HG02943 (cell line): ENCODE results near the gene HEATR5A.

Experiments used
- ATAC-seq: cut with Tn5 transposase; IDR thresholded peaks from one replicate; pipeline ENCODE4 v1.9.1; 2021; ENCODE audit warnings: mild to moderate bottlenecking, low read depth, moderate library complexity; ENCODE audit not compliant: unreplicated experiment

The HEATR5A gene

DNA sequence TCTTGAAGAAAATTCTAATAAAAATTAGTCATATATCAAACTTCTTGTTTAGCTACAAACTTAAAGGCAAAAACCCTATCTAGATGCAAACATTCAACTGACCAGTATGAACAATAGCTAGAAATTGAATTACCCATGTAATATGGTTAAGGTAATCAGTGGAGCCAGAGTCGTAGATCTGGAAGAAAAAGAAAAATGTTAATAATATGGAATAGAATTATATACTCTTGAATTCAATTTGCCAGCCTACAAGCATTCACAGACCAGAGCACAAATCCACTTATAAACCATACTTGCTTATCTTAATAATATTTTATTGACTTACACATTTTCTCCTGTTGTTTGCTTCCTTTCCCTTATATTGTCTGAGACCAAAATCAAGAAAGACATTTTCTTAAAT lies 7.7 kb upstream of the HEATR5A start:
- no peak for ATAC-seq

DNA sequence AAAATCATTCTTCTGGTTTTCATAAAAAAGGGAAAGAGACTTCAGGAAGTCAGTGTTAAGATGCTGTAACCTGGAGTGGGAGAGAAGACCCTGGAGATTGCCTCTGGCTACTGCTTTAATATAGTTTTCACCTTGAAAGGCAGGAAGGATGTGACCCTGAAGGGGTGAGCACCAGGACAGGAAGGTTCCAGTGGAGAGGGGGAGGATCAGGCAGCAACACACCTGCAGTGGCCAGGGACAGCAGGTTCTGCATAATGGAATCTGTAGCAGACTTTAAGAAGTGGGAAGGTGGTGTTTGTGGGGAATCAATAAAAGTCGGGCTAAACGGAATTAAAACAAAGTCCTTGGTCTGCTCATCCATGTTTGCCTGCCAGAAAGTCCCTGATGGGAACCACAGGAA lies 6.3 kb upstream of the HEATR5A start:
- ATAC-seq, result no peak

DNA sequence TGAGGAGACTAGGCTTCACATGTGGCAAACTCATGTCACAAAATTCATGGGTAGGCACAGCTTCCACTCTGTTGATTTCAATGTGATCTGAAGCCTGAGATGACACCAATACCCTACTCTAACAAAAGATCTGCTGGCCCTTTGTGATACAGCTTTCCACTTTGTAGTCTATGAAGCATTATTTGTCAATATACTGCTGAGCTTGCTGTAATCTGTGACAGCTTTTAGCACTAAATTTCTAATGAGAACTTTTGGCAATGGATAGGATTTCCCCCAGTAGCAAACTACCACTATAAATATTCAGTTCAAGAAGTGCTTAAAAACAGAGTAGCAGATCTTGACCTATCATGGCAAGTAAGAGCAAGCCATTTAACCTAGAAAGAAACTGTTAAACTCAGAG lies 5.6 kb upstream of the HEATR5A start:
- no peak for ATAC-seq

DNA sequence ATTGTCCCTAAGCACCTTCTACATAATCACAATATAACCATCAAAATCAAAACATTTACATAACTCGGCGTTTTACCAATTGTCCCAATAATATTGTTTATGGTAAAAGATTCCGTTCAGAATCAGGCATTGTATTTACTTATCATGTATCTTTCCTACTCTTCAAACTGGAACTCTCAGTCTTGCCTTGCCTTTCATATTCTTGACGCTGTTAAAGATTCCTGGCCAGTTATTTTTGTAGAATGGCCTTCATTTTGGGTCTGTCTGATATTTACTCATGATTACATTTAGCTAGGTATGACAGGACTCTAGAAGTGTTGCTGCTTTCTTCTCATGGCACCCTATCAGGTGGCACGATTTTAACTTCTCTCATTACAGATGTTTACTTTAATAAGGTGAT lies 850 bp upstream of the HEATR5A start:
- no peak for ATAC-seq

DNA sequence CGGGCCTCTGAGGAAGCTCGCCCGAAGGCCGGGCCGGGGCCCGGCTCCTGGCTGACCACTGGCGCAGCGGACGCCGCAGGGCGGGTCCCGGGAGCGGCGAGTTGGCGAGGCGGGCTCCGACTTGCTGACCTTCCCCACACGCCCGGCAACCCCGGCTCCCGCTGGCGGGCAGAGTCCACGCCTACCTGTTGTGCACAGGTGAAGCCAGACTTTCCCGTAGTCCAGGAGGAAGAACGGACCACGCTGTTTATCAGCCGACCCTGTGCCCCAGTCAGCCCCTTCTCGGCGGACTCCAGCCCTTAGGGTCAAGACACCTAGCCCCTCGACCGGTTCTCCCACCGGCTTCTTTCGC lies 407 bp downstream of the HEATR5A start:
- peak; percentile 26 for ATAC-seq

DNA sequence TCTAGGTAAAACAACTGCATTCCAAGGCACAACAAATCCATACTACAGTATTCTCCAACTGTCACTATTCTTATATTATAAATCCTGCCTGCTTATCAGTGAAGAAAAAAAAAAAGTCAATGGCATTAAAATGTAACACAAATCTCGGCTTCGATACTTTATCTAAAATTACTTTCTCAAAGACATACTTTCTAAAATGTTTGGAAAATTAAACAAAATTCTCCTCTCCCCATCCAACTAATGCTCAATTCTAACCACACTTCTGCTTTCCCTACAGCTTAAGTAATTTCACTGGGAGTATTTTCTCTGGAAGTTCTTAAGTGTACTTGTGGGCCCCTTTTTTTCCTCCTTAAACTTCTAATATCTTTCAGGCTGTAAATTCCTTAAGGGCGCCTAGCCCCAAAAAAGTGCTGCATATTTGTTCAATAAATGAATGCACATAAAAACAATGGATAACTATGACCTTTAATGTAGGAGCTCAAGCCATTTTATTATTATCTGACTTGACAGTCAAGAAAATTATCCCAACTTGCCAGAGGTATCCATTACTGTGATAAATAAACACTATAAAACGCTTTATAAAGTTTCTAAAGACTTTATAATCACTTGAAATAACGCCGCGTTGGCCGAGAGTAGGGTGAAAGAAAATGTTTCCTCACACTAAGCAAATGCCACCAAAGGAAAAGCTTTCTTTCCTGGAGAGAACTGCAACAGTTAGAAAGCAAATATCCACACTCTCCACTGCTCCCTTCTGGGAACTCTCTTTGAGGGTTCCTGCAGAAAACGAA lies 977 bp downstream of the HEATR5A start:
- ATAC-seq, result no peak

DNA sequence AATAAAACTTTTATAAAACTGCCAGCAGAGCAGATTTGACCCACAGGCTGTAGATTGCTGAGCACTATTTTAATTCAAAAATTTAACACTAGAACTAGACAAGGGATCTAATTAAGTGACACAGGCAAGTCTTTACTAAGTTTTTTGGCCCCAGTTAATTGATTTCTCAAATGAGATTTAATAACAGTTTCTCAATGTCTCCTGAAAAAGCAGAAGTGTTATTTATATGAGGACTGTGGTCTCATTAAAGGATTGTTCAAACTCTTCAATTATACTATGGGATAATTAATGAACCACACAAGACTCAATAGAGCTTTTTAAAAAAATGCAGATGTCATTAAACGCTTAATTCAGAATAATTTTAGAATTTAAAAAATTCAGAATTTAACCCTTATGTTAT lies 1.9 kb downstream of the HEATR5A start:
- ATAC-seq, result no peak

DNA sequence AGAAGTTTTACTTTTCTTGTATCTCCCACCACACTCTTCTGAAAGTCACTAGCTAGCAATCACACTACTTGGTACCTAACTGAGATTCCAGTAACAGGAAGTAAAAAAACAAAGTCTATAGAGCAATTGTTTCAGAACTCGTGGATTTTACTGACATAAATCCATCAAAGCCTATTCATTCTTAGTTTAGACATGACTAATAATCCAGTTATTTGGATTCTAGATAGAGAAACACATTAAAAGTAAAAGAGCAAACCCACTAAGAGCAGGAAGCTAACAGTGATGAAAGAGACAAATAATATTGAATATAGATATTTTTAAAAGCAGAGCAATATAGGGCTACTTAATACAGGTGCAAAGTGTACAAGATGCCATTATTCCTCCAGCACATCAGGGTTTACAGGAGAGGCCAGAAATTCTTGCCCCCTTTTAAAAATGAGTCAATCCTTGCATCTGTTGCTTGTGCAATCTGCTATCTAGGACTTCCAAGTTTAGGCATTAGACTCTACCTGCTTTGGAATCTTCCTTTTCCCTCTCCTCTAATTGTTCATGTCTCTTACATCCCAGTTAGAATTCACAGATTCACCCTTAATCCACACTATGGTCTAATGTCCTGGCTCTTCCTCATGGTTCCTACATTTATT lies 6.0 kb downstream of the HEATR5A start:
- ATAC-seq, result no peak

DNA sequence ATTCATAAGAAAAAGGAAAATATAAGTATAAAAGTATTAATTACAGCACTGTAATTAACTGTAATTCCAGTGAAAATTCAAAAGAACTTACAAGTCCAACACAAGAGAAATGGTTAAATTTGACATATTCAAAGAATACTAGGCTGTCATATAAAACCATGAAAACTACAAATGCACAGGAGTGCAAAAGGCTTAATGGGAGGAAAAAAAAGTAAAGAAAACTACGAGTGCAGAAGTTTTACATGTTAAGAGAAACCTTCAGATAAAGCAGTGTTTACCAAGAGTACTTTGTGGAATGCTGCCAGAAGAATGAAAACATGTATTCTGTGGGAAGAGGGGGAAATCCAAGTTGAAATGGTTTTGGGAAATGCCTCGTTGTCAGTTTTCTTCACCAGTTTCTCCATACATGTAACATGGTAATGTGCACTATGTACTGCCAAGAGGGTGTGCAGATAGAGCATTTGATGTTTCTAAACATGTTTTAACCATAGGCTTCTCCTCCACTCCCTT lies 9.1 kb downstream of the HEATR5A start:
- ATAC-seq, result no peak

DNA sequence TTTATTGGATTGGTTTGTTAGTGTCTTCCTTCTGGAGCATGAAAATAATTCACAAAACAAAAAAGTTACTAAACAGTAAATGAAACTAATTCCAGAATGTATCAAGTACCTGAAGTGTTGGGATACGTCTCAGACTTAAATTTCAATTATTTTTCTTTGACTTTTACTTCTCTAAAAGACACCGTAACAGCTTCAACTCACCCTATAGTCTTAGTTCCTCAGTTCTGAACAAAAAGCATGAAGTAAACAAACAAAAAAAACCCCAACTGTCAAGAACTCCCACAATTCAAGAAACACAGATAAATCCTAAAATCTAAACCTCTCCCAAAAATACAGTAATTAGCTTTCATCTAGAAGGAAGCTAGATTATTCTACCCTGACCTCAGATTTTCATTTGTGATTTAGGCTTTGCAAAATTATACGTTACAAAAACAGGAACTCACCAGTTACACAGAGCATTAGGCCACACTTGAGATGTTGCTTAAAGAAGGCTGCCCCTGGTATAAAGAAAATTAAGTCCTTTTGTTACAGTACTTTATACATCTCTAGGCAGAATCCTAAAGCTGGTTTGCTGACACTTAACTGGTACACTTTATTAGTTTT lies 10.2 kb downstream of the HEATR5A start:
- no peak for ATAC-seq

DNA sequence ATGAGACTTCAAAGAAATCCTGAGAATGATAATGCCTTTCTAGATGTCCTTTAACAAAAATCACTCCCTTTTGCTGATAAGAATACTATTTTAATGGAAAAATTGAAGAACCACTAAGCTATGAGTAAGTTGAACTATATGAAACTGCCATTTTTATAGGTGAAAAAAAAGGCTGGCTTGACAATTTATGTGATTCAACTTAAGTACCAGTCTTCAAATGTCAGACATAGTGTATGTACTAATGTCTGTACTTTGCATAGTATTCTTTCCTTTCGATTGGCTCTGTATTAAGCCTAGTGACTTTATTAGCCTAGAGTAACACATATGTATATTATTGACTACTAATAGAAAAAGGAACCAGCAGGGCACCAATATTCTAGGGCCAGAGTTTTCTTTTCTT lies 11.9 kb downstream of the HEATR5A start:
- no peak for ATAC-seq

DNA sequence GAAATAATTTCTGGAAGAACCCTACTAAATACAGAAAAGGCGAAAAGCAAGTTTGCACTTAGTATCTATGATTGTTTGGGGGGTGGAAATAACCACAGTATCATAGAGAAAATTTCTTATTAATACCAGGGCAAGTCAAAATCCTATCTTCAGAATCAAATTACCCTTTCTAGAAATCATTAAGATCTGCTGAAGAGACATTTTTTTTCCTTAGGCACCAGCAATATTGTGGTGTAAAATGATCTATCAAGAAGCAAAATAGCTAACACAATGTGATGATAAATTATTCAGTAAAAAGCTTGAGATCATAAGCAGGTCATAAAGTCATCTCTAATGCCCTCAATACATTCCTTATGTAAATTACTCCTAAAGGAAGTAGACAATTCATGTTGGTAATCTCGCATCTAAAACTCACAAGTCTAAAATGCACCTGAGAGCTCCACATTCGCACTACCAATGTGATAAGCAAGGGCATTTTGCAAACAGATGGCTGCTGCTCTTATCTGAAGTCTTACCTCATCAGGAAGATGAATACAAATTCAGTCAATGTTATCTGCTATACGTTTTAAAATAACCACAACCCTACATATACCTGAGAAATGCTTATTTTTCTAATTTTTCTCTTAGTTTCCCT lies 14.6 kb downstream of the HEATR5A start:
- no peak for ATAC-seq

DNA sequence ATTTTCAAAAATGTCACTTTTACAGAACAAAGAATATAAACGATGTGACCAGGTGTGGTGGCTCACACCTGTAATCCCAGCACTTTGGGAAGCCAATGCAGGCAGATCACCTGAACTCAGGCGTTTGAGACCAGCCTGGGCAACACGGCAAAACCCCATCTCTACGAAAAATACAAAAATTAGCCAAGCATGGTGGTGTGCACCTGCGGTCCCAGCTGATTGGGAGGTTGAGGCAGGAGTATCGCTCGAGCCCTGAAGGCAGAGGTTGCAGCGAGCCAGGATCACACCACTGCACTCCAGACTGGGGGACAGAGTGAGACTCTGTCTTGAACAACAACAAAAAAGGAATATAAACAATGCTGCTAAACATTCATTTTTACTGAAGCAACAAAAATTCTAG lies 15.2 kb downstream of the HEATR5A start:
- no peak for ATAC-seq

DNA sequence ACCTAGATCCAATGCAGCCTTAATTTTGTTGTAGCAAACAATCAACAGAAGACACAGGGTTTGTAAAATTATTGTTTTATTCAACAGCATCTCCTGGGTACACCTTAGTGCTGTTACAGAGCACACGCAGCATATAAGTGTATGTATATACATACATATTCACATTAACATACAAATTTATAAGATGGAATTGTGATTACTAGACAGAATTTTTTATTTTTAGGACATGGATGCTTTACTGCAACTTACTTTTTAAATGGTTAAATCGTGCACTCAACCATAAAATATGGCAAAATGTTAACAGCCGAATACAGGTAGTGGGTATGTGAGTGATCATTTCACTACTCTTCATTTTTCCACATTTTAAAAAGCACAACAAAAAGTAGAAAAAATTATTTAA lies 16.6 kb downstream of the HEATR5A start:
- ATAC-seq, result no peak

DNA sequence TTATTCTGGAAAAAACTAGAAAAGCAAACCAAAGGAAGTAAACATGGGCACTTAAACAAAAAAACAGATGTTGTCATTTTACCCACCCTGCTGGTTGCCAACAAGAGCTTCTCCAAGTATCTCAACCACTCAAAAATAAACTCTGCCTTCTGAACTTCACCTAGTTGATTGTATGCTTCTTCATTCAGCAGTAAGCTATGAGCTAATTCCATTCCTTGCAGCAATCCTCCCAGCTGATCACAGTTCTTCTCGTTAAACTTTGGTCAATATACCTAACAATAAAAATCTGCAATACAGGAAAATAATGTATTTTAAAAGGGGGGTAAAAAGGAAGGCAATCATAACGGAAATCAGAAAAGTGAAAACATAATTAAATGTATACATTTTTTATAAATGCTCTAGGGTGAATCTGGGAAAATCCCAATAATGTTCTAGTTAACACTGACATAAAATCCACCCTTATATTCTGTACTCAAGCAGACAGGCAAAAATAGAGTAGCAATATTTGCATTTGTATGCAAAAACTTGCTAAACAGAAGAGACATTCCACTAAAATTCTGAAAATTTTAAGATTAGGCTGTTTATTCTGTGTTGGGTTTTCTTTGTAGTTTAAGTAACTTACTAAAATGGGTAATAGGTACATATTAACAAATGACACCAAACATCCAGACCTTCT lies 17.4 kb downstream of the HEATR5A start:
- no peak for ATAC-seq

DNA sequence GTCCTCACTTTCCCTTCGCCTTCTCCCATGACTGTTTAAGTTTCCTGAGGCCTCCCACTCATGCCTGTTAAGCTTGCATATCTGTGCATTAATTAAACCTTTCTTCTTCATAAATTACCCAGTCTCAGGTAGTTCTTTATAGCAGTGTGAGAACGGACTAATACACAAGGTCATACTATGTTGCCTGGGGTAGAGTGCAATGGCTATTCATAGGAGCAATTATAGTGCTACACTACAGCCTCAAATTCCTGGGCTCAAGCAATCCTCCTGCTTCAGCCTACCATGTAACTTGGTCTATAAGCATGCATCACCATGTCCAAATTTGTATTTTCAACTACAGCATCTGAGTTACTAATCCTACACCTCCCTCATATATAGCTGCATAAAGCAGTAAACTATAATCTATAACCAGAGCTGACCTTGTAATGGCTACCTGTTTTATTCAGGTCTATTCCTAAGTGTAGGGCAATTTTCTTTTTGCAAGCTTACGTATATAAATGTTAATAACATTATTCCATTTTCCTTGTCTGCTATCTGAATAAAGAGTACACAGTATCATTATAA lies 18.9 kb downstream of the HEATR5A start:
- ATAC-seq, result no peak

DNA sequence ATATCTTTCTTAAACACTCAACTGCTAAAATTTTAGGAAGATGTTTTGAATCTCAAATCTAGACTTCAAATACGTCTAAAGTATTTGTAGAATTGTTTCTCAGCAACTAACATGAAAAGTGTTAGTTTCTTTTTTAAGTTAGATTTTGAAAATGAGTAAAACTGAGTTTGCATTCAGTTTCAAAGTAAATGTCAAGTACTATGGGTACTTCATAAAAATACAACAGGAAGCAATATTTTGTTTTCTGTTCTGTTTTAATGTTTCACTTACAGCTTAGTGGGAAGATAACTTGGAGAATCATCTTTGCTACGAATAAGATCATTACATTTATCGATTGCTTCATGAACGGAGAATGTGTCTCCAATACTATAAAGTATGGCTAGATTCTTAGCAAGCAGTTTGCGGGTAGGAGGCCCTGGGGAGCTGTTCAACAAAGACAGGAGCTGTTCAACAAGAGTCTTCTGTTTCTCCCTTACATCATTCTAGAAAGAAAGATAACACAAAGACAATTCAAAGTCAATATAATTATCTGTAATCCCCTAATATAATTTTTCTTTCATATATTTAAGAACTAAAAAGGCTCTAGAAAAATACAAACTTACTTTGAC lies 20.2 kb downstream of the HEATR5A start:
- no peak for ATAC-seq

DNA sequence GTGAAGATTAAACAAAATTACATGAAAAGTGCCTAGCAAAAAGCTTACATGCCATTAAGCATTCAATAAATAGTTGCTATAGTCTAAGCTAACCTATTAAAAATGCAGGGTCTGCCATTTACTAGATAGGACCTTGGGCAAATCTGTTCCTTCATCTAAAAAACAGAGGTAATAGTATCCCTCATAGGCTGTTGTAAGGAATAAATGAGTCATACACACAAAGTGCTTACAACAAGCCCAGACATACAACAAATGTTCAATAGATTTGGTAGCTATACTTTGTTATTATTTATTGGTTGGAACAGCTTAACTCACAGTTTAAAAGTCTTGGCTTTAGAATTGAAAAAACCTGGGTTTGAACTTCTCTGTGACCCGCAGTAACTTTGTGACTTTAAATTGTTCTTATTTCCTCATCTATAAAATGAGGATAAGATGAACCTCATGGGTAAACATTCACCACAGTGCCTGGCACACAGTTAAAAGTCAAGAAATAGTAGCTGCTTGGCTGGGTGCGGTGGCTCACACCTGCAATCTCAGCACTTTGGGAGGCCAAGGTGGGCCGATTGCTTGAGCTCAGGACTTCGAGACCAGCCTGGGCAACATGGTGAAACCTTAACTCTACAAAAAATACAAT lies 24.7 kb downstream of the HEATR5A start:
- no peak for ATAC-seq

DNA sequence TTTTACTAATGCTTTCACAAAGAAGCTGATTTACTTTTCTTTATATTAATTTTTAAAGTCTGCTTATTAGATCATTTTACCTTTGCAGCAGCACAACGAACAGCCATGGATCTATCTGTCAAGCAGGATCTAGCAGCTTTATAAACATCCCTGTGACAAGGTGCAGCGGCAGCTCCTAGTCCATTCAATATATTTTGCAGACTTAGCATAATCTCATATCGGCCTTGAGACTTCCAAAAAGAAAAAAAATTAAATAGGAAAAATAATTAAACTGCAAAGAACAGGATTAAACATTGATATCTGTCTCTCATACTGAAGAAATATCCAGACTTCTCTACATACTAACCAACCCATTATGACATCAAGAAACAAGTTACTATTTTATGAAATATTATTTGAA lies 25.2 kb downstream of the HEATR5A start:
- ATAC-seq, result no peak
